Right lobe of liver (tissue), 4 donors: ENCODE data around the gene HHLA2.

Experiments
- CTCF ChIP-seq, 4 donors: fragments of 200-600 bp in 3 of 4; fragments of 450-650 bp in 1 of 4; IDR thresholded peaks; one replicate each; pipeline versions ENCODE4 v1.5.1 to v1.8.0; 2016 to 2022; ENCODE audit warnings: antibody characterized with exemption in 4 of 4, mild to moderate bottlenecking in 2 of 4
- POLR2A ChIP-seq: fragments of 450-650 bp; IDR thresholded peaks from one replicate; pipeline ENCODE4 v1.6.1; 2017; ENCODE audit warnings: antibody characterized with exemption, mild to moderate bottlenecking
- donor health status: DM: no; HTN: no; CAD: no.
- donor health status: DM: no; HTN: no; CAD: no.
- donor health status: DM: no; HTN: yes; CAD: no.

- TF ChIP-seq CTCF (IDR thresholded peaks at IDR 0.05) = no peak
- TF ChIP-seq POLR2A = no peak
Observed at GRCh38 chr3:108289159-108289558, 7.2 kb upstream of the HHLA2 start.
